Measurements from ENCODE around the gene CDC42EP4. TPM values are rescaled to one million over a fixed set of nuclear protein-coding genes. Genes with fewer than 3 reads are reported as not detected.
A peak's percentile ranks its signal among the peaks of the same experiment; 100 is the strongest.
"Not testable (repeated sequence)": the region's sequence is repeated elsewhere in the genome, so short reads cannot be mapped to it uniquely, and the experiment has no call there.

CDC42EP4 gene
- total RNA-seq, 5 donors from 2014 or later (not counting 1 experiment from before 2014, with no cell fraction given) = 1.1 to 3.7 (median 1.3) TPM

GRCh38 chr17:73269329-73269615 is 42.5 kb downstream of the CDC42EP4 start:
- Mint-ChIP-seq H3K27me3 (no peaks in the 10 kb centered on the region), H3K27ac (no peak overlapping the region), H3K9me3 (no peaks in the 10 kb centered on the region), H3K36me3 (no peaks in the 10 kb centered on the region), H3K4me3 (no peak overlapping the region), H3K4me1 (no peaks in the 10 kb centered on the region)
- ATAC-seq (replicated peaks in 1 of 4) (no peak), DNase-seq (no peak)
- no peak overlapping the region for H3K4me3 ChIP-seq (ENCODE audit: control insufficient read depth in 1 of 2, extremely low read depth in 1 of 2, low read length in 1 of 2)
- CTCF ChIA-PET = no interaction called here
- H3K9me3 ChIP-seq = no peaks in the 10 kb centered on the region
- no peak overlapping the region for H3K27ac ChIP-seq (ENCODE audit: low read length)
- no peaks in the 10 kb centered on the region for H3K27me3 ChIP-seq (replicated peaks in 1 of 2; ENCODE audit: control insufficient read depth in 2 of 2, extremely low read depth in 1 of 2, insufficient read depth in 2 of 2, low read length in 1 of 2)
- H3K36me3 ChIP-seq (ENCODE audit: control insufficient read depth in 2 of 2, extremely low read depth in 1 of 2, insufficient read depth in 1 of 2, low read length in 1 of 2) = no peaks in the 10 kb centered on the region
- no peaks in the 10 kb centered on the region for H3K4me1 ChIP-seq (ENCODE audit: control insufficient read depth in 1 of 2, extremely low read depth in 1 of 2, insufficient read depth in 2 of 2, low read length in 2 of 2)
- POLR2A ChIA-PET = no interaction called here

- Histone ChIP-seq H3K4me3 (ENCODE audit: control insufficient read depth in 1 of 2, extremely low read depth in 1 of 2, low read length in 1 of 2) (no peak overlapping the region), H3K4me1 (ENCODE audit: control insufficient read depth in 1 of 2, extremely low read depth in 1 of 2, insufficient read depth in 2 of 2, low read length in 2 of 2) (no peaks in the 10 kb centered on the region), H3K9me3 (no peaks in the 10 kb centered on the region), H3K36me3 (ENCODE audit: control insufficient read depth in 2 of 2, extremely low read depth in 1 of 2, insufficient read depth in 1 of 2, low read length in 1 of 2) (no peaks in the 10 kb centered on the region), H3K27me3 (replicated peaks in 1 of 2; ENCODE audit: control insufficient read depth in 2 of 2, extremely low read depth in 1 of 2, insufficient read depth in 2 of 2, low read length in 1 of 2) (no peaks in the 10 kb centered on the region), H3K27ac (ENCODE audit: low read length) (no peak overlapping the region)
- Mint-ChIP-seq H3K4me1 (no peaks in the 10 kb centered on the region), H3K9me3 (no peaks in the 10 kb centered on the region), H3K27ac (no peak overlapping the region), H3K4me3 (no peak overlapping the region), H3K27me3 (no peaks in the 10 kb centered on the region), H3K36me3 (no peaks in the 10 kb centered on the region)
- POLR2A ChIA-PET = no interaction called here
- CTCF ChIA-PET = no interaction called here
- DNase-seq (no peak), ATAC-seq (replicated peaks in 1 of 4) (peak in 1 of 4 experiments; percentile 20)
- 64% methylated on average over 5 of the region's 9 CpGs for WGBS (ENCODE audit: insufficient coverage)
Measured at GRCh38 chr17:73268582-73269328, 43.0 kb downstream of the CDC42EP4 start.

GRCh38 chr17:73267648-73268537 is 43.9 kb downstream of the CDC42EP4 start:
- no peak overlapping the region for H3K27ac Mint-ChIP-seq
- WGBS (ENCODE audit: insufficient coverage) = 57% methylated on average over 7 of the region's 11 CpGs
- no peaks in the 10 kb centered on the region for H3K4me1 ChIP-seq (ENCODE audit: control insufficient read depth in 1 of 2, extremely low read depth in 1 of 2, insufficient read depth in 2 of 2, low read length in 2 of 2)
- no peaks in the 10 kb centered on the region for H3K36me3 Mint-ChIP-seq
- no peak overlapping the region for H3K27ac ChIP-seq (ENCODE audit: low read length)
- H3K27me3 Mint-ChIP-seq = peaks cover 0 to 4% of the 10 kb centered on the region in 2 donors
- H3K27me3 ChIP-seq (replicated peaks in 1 of 2; ENCODE audit: control insufficient read depth in 2 of 2, extremely low read depth in 1 of 2, insufficient read depth in 2 of 2, low read length in 1 of 2) = no peaks in the 10 kb centered on the region
- ChIA-PET POLR2A (no interaction called here), CTCF (no interaction called here)
- no peaks in the 10 kb centered on the region for H3K9me3 Mint-ChIP-seq
- H3K36me3 ChIP-seq (ENCODE audit: control insufficient read depth in 2 of 2, extremely low read depth in 1 of 2, insufficient read depth in 1 of 2, low read length in 1 of 2) = no peaks in the 10 kb centered on the region
- no peaks in the 10 kb centered on the region for H3K4me1 Mint-ChIP-seq
- H3K4me3 ChIP-seq (ENCODE audit: control insufficient read depth in 1 of 2, extremely low read depth in 1 of 2, low read length in 1 of 2) = no peak overlapping the region
- no peak for ATAC-seq (replicated peaks in 1 of 4)
- no peaks in the 10 kb centered on the region for H3K9me3 ChIP-seq
- no peak overlapping the region for H3K4me3 Mint-ChIP-seq
- DNase-seq = no peak

GRCh38 chr17:73266796-73267195 is 45.0 kb downstream of the CDC42EP4 start:
- Mint-ChIP-seq H3K9me3 (no peaks in the 10 kb centered on the region), H3K36me3 (no peaks in the 10 kb centered on the region), H3K27me3 (peaks cover 0 to 4% of the 10 kb centered on the region in 2 donors), H3K4me3 (no peak overlapping the region), H3K4me1 (no peaks in the 10 kb centered on the region), H3K27ac (no peak overlapping the region)
- Histone ChIP-seq H3K4me3 (ENCODE audit: control insufficient read depth in 1 of 2, extremely low read depth in 1 of 2, low read length in 1 of 2) (no peak overlapping the region), H3K36me3 (ENCODE audit: control insufficient read depth in 2 of 2, extremely low read depth in 1 of 2, insufficient read depth in 1 of 2, low read length in 1 of 2) (no peaks in the 10 kb centered on the region), H3K27me3 (replicated peaks in 1 of 2; ENCODE audit: control insufficient read depth in 2 of 2, extremely low read depth in 1 of 2, insufficient read depth in 2 of 2, low read length in 1 of 2) (no peaks in the 10 kb centered on the region), H3K27ac (ENCODE audit: low read length) (no peak overlapping the region), H3K9me3 (no peaks in the 10 kb centered on the region), H3K4me1 (ENCODE audit: control insufficient read depth in 1 of 2, extremely low read depth in 1 of 2, insufficient read depth in 2 of 2, low read length in 2 of 2) (no peaks in the 10 kb centered on the region)
- ChIA-PET POLR2A (no interaction called here), CTCF (interaction anchor here in 1 of 2 donors (0.7 kb wide), 1 partner anchor 24 kb away, joined by 3 read pairs; no protein-coding TSS in a partner anchor)
- DNase-seq = no peak
- WGBS (ENCODE audit: insufficient coverage) = 85% methylated on average over 8 of the region's 11 CpGs
- ATAC-seq (replicated peaks in 1 of 4) = no peak

GRCh38 chr17:73265646-73266640 is 45.9 kb downstream of the CDC42EP4 start:
- no peaks in the 10 kb centered on the region for H3K4me1 ChIP-seq (ENCODE audit: control insufficient read depth in 1 of 2, extremely low read depth in 1 of 2, insufficient read depth in 2 of 2, low read length in 2 of 2)
- H3K4me3 ChIP-seq (ENCODE audit: control insufficient read depth in 1 of 2, extremely low read depth in 1 of 2, low read length in 1 of 2) = no peak overlapping the region
- ChIA-PET POLR2A (no interaction called here), CTCF (interaction anchor here in 1 of 2 donors (0.7 kb wide), 1 partner anchor 23 kb away, joined by 3 read pairs; no protein-coding TSS in a partner anchor)
- H3K4me1 Mint-ChIP-seq = no peaks in the 10 kb centered on the region
- H3K27me3 Mint-ChIP-seq = peaks cover 0 to 4% of the 10 kb centered on the region in 2 donors
- no peak overlapping the region for H3K27ac ChIP-seq (ENCODE audit: low read length)
- no peak overlapping the region for H3K4me3 Mint-ChIP-seq
- H3K27ac Mint-ChIP-seq = no peak overlapping the region
- no peaks in the 10 kb centered on the region for H3K27me3 ChIP-seq (replicated peaks in 1 of 2; ENCODE audit: control insufficient read depth in 2 of 2, extremely low read depth in 1 of 2, insufficient read depth in 2 of 2, low read length in 1 of 2)
- no peaks in the 10 kb centered on the region for H3K9me3 ChIP-seq
- no peaks in the 10 kb centered on the region for H3K36me3 Mint-ChIP-seq
- no peaks in the 10 kb centered on the region for H3K36me3 ChIP-seq (ENCODE audit: control insufficient read depth in 2 of 2, extremely low read depth in 1 of 2, insufficient read depth in 1 of 2, low read length in 1 of 2)
- ATAC-seq (replicated peaks in 1 of 4) = no peak
- DNase-seq = no peak
- H3K9me3 Mint-ChIP-seq = no peaks in the 10 kb centered on the region
- WGBS (ENCODE audit: insufficient coverage) = 82% methylated on average over 7 of the region's 24 CpGs

GRCh38 chr17:73264448-73264847 is 47.4 kb downstream of the CDC42EP4 start:
- H3K9me3 Mint-ChIP-seq; H3K4me1 ChIP-seq (ENCODE audit: control insufficient read depth in 1 of 2, extremely low read depth in 1 of 2, insufficient read depth in 2 of 2, low read length in 2 of 2); H3K4me1 Mint-ChIP-seq; H3K27ac ChIP-seq (ENCODE audit: low read length); ATAC-seq (replicated peaks in 1 of 4); H3K4me3 ChIP-seq (ENCODE audit: control insufficient read depth in 1 of 2, extremely low read depth in 1 of 2, low read length in 1 of 2); CTCF ChIA-PET; POLR2A ChIA-PET; H3K27me3 Mint-ChIP-seq; H3K36me3 Mint-ChIP-seq; H3K27ac Mint-ChIP-seq; DNase-seq; H3K9me3 ChIP-seq; H3K27me3 ChIP-seq (replicated peaks in 1 of 2; ENCODE audit: control insufficient read depth in 2 of 2, extremely low read depth in 1 of 2, insufficient read depth in 2 of 2, low read length in 1 of 2); H3K36me3 ChIP-seq (ENCODE audit: control insufficient read depth in 2 of 2, extremely low read depth in 1 of 2, insufficient read depth in 1 of 2, low read length in 1 of 2); H3K4me3 Mint-ChIP-seq: not testable (repeated sequence)
- 50% methylated on average over 1 of the region's 2 CpGs for WGBS (ENCODE audit: insufficient coverage)
